Lower leg skin (tissue), 3 donors: ENCODE measurements around the gene DNPEP.

Source experiments
- CTCF ChIP-seq, 3 donors: fragments of 450-650 bp; IDR thresholded peaks; one replicate each; pipeline ENCODE4 v1.5.1; 2016; ENCODE audit warnings: antibody characterized with exemption in 3 of 3, mild to moderate bottlenecking in 3 of 3, moderate library complexity in 2 of 3
- POLR2A ChIP-seq, 2 donors: fragments of 450-650 bp; IDR thresholded peaks; one replicate each; pipeline ENCODE4 v1.6.1; 2016 to 2017; ENCODE audit warnings: antibody characterized with exemption in 2 of 2, mild to moderate bottlenecking in 1 of 2, moderate library complexity in 1 of 2

GRCh38 chr2:219429958-219430606, 42.4 kb upstream of the DNPEP start:
- TF ChIP-seq POLR2A (IDR thresholded peaks at IDR 0.05) = no peak
- no peak for TF ChIP-seq CTCF (IDR thresholded peaks at IDR 0.05)
